NCI-H2081 treated with DMSO at 0.1 percent for 48 hours (cell line): ENCODE data around the gene DNASE2.
"Not testable (repeated sequence)": the region's sequence is repeated elsewhere in the genome, so short reads cannot be mapped to it uniquely, and the experiment has no call there.

Source experiments
- DNase-seq: peaks from one replicate; lab custom pipeline; 2025; lab: John Stamatoyannopoulos, UW

Gene DNASE2

DNA sequence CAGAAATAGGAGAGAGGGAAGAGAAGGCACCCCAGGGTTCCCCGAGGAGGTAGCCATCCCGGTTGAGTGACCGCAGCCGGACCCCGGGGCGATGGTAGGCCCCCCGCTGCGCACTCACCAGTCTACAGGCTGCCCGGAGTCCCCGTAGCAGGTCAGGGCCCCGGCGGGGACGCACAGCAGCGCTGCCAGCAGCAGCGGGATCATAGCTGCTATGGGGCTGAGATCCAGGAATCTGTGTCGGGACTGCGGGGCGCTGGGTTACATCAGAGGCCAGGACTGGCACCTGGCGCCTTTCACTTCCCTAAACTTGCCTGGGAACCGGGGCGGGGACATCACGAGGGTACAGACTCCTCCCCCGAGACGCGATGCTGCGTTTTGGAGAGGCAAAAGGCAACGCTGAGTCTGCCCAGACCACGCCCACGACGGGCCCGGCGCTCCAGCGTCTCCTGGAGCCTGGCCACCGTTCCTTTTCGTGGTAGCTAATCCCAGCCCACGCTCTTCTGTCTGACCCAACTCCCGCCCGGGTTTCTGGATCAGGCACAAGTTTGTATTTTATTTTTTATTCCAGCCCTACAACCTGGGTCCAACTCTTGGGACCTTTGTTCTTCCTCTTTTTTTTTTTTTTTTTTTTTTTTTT, at the start of gene DNASE2:
TSS of gene DNASE2 (minus strand) at position 278 of the 637 bp plus-strand sequence. CDS start at position 204, 74 bp downstream.
- peak; percentile 88 for DNase-seq

DNA sequence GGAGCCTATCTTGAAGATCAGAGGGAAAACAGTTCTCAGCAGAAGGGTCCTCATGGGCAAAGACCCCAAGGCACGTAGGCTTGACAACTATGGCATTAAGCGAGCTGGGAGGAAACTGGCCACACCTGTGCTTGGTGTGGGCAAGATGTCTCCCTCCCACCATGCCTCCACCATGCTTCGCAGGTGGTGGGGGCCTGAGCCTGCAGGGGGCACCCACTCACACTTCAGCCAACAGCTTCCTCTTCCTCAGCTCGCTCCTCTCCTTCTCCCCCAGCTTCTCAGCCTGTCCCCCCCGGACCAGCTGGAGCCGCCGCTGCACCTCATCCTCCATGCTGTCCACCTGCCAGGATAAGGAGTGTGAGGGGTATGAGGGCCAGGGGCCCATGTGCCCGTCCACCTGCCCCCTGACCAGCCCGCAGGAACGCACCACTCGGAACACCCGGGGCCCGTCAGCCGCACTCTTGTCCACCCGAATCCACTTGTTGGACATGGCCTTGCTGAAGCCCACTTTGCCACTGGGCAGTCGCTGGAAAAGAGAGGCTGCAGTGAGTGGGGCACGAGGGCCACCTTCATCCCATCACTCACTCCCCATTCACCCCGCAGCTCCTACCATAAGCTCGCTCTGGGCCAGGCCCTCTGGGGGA, 48.9 kb upstream of the DNASE2 start:
- DNase-seq: no peak

DNA sequence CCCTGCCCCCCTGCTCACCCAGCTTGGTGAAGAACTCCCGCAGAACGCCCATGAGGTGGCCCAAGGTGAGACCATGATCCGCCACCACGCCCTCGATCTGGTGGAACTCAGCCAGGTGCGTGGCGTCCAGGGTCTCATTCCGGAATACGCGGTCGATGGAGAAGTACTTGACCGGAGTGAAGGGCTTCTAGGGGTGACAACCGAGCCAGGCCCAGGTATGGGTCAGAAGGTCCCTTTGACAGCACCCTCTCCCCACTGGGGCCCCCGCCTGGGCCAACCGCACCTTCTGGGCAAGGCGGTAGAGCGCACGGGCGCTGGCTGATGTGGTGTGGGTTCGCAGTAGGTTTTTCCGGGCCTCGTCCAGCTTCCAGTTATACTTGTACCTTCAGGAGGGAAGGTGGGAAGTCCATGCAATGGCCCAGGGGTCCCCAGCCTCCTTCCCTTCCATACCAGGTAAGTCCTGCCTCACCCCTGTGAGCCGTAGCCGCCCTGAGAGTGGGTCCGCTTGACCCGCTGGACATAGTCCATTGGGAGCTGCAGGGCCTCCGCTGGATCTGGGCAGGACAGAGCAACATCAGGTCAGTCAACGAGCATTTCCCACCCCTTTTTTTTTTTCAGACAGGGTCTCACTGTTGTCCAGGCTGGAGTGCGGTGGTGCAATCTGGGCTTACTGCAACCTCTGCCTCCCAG, 43.5 kb upstream of the DNASE2 start:
- DNase-seq: no peak

DNA sequence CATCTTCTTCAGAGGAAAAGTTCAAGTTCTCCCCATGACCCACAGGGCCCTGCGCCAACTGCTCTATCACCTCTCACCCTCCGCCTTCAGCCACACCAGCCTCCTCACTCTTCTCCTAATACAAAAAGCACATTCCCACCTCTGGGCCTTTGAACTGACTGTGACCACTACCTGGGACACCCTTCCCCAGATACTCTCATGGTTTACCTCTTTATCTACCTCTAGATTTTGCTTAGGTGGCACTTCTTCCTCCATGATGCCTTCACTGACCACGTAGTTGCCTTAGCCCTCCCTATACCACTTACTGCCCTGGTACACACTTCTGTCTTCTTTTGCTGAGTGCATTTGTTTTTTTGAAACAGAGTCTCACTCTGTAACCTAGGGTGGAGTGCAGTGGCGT, 41.7 kb upstream of the DNASE2 start:
- DNase-seq: no peak

- no peak for DNase-seq
These were observed 39.8 kb upstream of the DNASE2 start for GRCh38 chr19:12921047-12921446.

DNA sequence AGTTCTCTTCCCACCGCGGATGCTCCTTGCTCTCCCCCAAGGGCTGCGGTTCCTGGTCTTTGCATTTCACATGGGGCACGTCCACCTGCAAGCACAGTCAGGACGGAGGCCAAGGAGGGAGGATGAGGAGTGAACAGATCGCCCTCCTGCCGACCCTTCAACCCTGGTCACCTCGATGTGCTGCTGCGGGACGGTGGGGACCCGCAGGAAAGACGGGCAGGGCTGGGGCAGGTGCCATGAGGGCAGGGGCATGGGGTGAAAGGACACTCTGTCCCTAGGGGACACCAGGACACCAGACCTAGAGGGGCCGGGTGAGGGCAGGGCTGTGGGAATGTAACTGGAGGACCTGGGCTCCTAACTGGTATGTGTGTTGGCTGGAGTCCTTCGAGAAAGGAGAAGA, 37.0 kb upstream of the DNASE2 start:
- no peak for DNase-seq

DNA sequence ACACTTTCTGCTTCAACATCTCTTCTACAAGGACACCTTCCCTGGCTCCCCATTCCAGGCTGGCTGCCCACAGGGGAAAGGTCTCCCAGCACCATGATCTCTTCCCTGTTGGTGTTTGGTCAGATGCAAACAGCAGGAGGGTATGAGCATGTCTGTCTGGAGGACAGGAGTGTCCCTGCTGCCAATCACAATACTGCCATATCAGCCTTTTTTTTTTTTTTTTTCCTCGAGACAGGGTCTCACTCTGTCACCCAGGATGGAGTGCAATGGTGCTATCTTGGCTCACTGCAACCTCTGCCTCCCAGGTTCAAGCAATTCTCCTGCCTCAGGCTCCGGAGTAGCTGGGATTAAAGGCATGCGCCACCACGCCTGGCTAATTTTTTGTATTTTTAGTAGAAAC, 34.6 kb upstream of the DNASE2 start:
- not testable (repeated sequence) for DNase-seq

DNA sequence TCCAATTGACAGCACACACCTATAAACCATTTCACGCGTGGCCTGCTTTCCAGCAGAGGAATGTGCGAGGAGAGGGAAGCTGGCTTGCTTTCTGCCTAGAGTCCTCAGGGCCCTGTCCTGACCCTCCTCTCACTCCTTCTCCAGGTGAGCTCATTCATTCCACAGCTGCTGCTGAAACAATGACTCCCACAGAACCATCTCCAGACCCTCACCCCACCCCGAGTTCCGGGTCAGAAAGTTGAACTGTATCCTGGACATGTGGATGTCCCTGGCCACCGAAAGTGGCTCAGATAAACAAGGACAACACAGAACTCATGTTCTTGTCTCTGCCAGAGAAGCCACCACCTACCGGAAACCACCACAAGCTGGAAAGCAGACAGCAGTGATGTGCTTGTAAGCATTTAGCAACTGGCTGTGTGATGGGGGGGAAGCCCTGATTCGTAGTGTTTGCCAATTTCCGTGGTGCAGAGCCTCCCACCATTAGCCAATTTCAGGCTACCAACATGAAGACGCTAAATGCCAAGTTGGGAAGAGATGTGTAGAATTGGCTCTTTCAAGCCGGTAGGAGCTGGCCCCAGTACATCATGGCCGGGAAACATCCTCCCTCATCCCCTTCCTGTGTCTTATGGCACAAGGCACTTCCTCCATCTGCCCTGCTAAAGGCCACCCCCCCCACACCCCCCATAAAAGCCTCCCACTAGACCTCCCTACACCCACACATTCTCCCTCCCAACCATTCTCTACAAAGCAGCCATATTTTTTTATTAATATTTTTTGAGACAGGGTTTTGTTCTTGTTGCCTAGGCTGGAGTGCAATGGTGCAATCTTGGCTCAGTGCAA, 32.8 kb upstream of the DNASE2 start:
- DNase-seq: no peak

DNA sequence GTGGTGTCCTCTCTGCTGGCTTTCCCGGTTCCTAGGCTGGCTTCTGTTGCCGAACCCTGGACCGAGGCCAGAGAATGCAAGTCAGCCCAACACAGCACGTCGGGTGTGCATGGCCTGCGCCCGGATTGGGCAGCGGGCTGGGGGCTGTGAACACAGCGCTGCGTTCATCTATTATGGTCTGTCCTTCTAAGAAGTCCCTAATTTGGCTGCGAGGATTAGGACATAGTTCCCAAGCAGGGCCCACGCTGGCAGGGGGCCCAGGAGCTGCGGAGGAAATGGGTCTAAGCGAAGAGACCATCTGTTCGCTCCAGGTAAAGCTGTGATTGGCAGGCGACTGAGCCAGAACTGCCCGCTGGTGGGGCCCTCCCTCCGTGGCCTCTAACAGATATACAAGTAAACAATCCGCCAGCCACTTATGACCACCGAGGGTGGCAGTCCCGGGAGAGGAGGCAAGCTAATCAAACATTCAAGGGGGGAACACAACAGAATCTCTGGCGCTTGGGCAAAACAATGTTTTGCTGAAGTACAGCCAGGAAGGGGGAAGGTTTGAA, 31.8 kb upstream of the DNASE2 start:
- DNase-seq: peak; percentile 95

DNA sequence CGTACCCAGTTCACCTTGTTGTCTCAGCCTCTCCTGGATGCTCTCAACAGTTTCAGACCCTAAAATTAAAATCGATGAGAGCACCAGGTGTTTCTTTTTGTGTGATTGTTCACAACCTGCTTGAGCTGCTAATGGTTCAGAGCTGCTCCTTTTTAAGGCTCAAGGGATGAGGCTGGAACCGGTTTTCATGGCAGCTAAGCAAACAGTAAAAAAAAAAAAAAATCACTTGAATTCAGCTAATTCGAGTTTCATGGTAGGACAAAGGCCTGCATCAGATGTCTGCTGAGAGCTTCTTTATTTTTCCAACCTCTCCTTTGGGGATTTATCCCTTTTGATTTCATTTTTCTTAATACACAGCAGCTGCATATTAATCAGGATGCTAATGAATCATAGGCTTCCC, 31.3 kb upstream of the DNASE2 start:
- DNase-seq: peak; percentile 78

GRCh38 chr19:12907166-12907565, 25.9 kb upstream of the DNASE2 start:
- DNase-seq: no peak

GRCh38 chr19:12899891-12900518, 18.8 kb upstream of the DNASE2 start:
- DNase-seq: no peak

- DNase-seq: no peak
These were observed 15.2 kb upstream of the DNASE2 start for GRCh38 chr19:12896460-12896859.

DNA sequence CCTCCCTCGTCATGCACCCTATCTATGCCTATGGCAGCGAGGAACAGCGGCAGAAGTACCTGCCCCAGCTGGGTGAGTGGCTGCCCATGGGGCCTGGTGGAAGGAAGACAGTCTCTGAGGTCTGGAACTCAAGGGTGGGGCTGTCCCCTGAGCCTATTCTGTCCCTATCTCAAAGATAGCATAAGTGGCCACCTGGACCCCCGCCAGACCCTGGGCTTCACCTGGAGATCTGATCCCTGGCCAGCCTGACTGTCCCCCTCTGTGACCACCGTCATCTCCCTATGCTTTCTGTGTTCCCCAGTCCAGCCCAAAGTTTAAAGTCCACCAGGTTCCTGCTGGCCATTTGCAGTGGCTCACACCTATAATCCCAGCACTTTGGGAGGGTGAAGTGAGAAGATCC, 12.3 kb upstream of the DNASE2 start:
- DNase-seq: no peak

- DNase-seq: no peak
These were observed 10.3 kb upstream of the DNASE2 start for GRCh38 chr19:12891553-12892021.

GRCh38 chr19:12890787-12891552, 9.7 kb upstream of the DNASE2 start, which contains the start of gene GCDH:
Gene GCDH, plus strand, starts transcription at chr19:12891160. Its CDS starts 145 bp downstream, at chr19:12891305.
- peak; percentile 97 for DNase-seq

DNA sequence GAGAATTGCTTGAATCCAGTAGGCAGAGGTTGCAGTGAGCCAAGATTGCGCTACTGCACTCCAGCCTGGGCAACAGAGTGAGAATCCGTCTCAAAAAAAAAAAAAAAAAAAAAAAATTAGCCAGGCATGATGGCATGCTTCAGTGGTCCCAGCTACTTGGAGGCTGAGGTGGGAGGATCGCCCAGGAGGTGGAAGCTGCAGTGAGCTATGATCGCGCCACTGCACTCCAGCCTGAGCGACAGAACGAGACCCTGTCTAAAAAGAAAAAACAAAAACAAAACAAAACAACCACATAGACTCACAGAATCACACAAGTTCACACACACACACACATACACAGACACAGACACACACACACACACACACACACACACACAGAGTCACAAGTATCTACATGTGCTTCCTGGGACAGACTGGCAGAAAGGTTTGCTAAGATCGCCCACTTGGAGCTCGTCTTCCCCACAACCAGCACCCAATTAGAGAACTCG, 9.1 kb upstream of the DNASE2 start:
- not testable (repeated sequence) for DNase-seq

DNA sequence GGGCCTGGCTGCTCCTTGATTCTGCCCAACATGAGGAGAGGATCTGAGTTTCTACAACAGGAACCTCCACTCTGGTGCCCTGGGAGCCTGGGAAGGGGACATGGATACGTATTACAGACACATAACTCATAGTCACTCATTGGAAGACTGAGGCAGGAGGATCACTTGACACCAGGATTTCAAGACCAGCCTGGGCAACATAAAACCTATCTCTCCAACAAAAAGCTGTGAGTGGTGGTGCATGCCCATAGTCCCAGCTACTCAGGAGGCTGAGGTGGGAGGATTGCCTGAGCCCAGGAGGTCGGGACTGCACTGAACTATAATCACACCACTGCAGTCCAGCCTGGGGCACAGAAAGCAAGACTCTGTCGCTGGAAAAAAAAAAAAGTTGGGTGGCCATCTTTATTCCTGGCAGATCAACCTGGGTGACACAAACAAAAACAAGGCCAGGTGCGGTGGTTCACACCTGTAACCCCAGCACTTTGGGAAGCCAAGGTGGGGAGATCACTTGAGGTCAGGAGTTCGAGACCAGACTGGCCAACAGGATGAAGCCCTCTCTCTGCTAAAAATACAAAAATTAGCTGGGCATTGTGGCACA, 6.9 kb upstream of the DNASE2 start:
- no peak for DNase-seq

- DNase-seq: no peak
These were observed 5.9 kb upstream of the DNASE2 start, which contains the start of gene KLF1 for GRCh38 chr19:12886969-12887747. Gene KLF1, minus strand, starts transcription at chr19:12887201. Its CDS starts 61 bp downstream, at chr19:12887140.
